GM19193 (cell line): Measurements from ENCODE around the gene RIN3.
A peak's percentile ranks its signal among the peaks of the same experiment; 100 is the strongest.

Experiments
- POLR2A ChIP-seq: IDR thresholded peaks from 4 replicates; pipeline ENCODE4 v1.6.1; 2011; ENCODE audit not compliant: insufficient read depth, insufficient read length; ENCODE audit errors: extremely low read depth

The RIN3 gene

DNA sequence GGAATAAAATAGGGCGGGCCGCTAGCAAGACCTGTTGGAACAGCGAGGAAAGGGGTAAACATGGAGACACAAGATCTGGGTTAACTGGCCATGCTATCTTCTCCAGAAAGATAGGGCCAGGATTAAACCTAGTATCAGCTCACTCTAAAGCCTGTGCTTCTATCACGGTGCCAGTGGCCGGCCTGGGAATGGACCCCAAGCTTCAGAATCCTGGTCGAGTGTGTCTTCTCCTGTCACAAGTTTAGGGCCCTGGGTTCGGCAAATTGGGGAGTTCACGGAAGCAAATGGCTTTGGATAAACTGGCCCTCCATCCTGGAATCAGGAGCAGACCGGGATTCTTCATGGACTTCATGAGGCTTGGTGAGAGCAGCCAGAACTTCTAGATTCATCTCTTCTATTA is 152.7 kb downstream of the RIN3 start:
- no peak for TF ChIP-seq POLR2A

- no peak for TF ChIP-seq POLR2A
These were observed 154.8 kb downstream of the RIN3 start for GRCh38 chr14:92668276-92668973.

DNA sequence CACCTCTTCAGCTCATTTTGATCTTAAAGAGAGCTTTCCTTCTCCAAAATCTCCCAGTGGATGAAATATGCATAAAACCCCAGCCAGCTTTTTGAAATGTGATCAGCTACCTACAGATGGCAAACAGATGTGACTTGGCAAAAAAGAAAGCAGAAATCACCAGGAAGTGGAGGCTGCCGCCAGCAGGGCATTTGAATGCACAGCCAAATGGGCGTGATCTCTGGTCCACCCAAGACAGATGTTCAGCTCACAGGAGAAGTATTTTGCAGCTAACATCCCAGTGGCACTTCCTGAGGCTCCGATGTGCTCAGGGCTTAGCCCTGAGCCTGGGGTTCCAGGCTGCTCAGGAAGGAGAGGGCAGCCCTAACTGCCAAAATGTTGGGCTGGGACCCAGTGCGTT is 156.6 kb downstream of the RIN3 start:
- no peak for TF ChIP-seq POLR2A

DNA sequence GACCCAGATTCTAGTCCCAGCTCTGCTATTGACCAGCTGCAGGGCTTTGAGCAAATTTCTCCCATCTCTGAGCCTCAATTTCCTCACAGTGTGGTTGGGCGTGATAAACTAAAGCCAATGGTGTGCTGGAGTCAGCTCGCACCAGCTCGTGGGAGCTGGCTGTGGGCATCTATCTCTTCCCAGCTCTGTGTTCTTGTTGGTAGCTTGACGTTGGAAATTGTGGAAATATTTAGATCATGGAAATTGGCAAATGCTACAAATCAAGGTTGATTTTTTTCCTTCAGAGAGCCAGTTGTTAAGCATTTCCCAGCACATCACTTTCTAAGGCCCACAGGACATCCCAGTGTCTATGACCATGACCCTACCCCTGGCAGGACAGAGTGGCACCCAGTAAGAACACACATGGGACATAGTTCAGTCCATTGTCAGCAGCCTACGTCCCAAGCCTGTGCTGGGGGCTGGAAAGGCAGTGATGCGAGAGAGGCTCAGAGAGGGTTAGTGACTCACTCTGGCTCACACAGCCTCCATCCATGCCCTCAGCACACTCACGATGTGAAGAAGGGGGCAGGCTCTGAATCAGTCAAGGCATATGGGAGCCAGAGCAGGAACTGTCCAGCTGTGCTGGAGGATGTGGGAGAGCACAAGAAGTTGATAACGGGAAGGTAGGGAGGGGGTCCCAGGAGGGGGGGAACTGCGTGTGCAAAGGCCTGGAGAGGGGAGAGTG is 157.2 kb downstream of the RIN3 start:
- TF ChIP-seq POLR2A: no peak

- TF ChIP-seq POLR2A: no peak
These were observed 160.1 kb downstream of the RIN3 start for GRCh38 chr14:92673601-92674150.

GRCh38 chr14:92675421-92675820 is 161.8 kb downstream of the RIN3 start:
- TF ChIP-seq POLR2A: peak; percentile 17

DNA sequence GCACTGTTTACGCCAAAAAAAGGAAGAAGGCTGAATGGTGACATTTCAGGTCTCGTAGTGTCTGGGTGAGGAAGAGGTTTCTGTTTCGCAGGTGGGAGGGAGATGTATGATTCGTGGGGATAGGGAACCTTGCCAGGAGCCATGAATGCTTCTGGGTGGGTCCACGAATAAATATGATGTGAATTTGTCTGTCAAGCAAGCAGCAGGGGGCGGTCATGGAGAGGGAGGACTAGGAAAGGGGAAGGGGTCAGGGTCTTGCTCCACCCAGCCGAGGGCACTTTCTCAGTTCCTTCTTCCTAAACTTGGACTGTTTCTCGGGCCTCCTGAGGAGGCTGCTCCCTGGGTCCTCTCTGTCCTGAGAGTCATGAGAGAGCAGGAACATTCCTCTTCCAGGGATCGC is 162.4 kb downstream of the RIN3 start:
- TF ChIP-seq POLR2A: no peak

DNA sequence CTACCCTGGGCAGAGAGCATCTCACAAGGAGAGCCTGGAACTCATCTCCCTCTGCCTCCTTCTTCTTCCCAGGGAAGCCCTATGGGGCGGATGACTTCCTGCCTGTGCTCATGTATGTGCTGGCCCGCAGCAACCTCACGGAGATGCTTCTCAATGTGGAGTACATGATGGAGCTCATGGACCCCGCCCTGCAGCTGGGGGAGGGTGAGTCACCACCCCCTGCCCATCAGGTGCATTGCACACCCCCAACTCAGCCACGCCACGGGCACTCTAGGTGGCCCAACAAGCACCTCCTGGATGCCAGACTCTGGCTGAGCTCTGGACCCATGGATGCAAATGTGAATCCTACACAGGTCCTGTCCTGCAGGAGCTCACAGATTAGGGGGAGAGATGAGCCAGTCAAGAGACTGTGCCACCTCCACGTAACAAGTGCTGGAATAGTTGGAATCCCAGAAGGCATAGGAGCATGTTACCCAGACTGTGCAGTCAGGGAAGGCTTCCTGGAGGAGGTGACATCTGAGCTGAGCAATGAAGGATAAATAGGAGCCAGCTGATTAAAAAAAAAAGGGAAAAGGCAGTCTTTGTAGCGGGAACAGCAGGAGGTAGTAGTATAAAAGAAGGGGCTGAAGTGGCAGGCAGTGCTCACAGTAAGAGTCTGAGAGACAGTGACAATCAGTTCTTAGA is 163.0 kb downstream of the RIN3 start:
- peak; percentile 28 for TF ChIP-seq POLR2A

DNA sequence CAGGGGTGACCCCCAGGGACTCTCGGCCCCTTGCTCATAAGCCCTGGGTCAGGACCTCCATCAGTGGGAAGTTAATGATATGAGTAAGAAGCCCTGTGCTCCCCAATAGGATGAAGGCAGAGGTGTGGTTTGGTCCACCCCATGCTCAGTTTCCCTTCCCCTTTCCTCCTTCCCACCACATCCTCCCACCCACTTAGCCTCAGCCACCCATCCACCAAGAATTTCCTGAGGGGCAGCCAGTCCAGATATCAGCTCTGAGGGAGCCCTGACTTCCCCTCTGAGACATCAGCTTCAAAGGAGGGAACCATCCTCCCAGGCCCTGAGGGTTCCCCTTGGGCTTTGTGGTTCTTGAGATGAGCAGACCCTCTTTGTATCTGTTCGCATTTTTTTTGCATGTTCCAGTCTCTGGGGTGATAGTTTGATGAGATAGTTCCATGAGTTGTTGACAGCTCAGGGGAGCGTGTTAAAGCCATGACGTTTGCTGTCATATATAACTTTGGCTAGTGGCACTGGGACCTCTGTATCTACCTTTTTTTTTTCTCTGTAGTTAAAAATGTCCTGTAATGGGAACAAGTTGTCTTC is 163.6 kb downstream of the RIN3 start:
- no peak for TF ChIP-seq POLR2A

DNA sequence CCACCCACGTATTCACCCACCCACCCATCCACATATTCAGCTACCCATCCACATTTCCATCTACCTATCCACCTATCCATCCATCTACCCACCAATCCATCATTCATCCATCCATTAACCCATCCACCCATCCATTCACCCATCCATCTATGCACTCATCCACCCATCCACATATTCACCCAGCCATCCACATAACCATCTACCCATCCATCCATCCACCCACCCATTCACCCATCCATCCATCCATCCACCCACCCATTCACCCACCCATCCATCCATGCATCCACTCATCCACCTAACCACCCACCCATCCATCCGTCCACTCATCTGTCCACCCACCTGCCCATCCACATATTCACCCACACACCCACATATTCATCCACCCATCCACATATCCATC is 164.4 kb downstream of the RIN3 start:
- TF ChIP-seq POLR2A: no peak

DNA sequence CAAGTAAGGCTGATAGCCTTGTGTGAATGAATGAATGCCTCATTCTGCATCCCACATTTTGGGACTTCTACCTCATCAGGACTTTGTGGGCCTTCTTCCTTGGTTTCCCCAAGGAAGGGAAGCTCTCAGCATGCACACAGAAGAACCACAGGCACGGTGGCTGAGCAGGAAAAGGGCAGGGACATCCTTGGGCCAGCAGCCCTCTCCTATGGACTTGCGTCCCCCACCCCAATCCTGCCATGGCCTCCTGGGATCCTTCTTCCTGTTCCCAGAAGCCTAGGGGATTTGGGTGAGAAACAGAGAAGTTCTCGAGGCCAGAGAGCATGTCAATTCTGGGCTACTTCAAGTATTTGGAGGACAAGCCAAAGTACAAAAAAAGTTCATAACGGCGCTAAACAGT is 165.2 kb downstream of the RIN3 start:
- no peak for TF ChIP-seq POLR2A

DNA sequence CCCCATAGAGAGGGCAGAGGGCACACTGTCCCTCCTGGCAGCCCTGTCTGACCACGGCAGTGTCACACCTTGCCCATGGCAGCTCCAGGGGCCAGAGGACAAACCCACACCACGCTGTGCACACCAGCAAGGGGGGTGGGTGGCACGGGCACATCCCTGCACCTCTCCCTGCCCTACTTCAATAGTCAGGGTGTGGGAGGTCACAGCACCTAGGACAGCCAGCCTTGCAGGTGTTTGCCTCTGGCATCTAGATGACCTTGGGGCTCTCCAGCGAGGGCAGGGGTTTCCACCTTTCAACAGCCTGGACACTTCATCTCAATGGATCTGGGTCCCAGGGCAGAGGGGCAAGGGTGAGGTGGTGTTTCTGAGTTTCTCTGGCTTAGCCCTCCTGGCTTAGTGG is 165.7 kb downstream of the RIN3 start:
- no peak for TF ChIP-seq POLR2A

- no peak for TF ChIP-seq POLR2A
These were observed 167.4 kb downstream of the RIN3 start for GRCh38 chr14:92680781-92681650.

DNA sequence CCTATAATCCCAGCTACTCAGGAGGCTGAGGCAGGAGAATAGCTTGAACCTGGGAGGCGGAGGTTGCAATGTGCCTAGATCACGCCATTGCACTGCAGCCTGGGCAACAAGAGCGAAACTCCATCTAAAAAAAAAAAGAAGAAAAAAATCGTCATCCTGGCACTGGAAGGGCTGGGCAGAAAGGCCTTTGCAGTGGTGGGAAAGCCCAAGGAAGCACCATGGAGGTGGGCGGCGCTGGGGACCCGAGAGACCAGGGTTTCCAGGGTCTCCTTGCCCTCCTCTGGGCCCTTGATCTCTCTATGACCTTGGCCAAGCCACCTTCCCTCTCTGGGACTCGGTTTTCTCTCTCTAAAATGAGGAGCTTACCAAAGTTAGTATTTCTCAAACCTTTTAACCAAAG is 169.5 kb downstream of the RIN3 start:
- TF ChIP-seq POLR2A: no peak

DNA sequence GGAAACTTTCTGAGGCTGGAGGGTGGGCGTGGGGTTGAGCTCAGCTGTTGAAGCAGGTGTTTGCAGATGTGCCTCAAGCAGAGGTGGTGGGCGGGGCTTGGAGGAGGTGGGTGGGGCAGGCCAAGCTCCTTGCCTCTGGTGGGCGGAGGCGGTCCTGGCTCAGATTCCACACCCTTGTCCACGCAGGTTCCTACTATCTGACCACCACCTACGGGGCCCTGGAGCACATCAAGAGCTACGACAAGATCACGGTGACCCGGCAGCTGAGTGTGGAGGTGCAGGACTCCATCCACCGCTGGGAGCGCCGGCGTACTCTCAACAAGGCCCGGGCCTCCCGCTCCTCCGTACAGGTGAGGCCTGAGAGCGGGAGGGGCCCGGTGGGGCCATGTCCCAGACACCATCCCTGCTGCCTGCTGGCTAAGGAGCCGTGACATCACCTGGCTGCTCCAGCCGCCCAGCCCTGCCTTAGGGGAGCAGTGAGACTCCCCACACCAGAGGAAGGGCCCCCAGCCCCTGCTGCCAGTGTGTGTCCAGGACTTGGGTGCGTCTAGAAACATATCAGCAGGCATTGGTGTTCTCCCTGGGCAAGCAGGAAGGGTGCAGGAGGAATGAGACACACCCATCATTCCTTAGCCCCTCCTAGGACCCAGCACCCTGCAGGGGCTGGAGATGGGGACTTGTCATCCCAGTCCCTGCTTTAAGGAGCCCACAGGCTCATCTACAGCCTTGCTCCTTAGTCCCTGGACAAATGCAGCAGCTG is 171.4 kb downstream of the RIN3 start:
- TF ChIP-seq POLR2A: no peak
